Prostate gland (tissue), 2 donors: ENCODE measurements around the gene ANKMY2. TPM values are rescaled to one million over a fixed set of nuclear protein-coding genes. Genes with fewer than 3 reads are reported as not detected.

Experiments used
- DNase-seq: peaks from one replicate; pipeline ENCODE4 v3.0.0-alpha.2; 2019; ENCODE audit warnings: low spot score
- H3K27ac ChIP-seq, 2 donors: fragments of 200-600 bp; sonication (generic); 2 replicates each; pipeline ENCODE4 v1.5.1; 2017 to 2019
- H3K27me3 ChIP-seq: fragments of 200-600 bp; sonication (generic); replicated peaks from 2 replicates; pipeline ENCODE4 v1.5.1; 2019; ENCODE audit not compliant: insufficient read depth
- H3K36me3 ChIP-seq, 2 donors: fragments of 200-600 bp; sonication (generic); 1 replicate in 1 of 2; 2 replicates in 1 of 2; pipeline versions ENCODE4 v1.5.1 to v1.8.1; 2017 to 2019
- H3K4me1 ChIP-seq: fragments of 200-600 bp; sonication (generic); replicated peaks from 2 replicates; pipeline ENCODE4 v1.5.1; 2019
- H3K4me3 ChIP-seq, 2 donors: fragments of 200-600 bp; sonication (generic); 2 replicates each; pipeline ENCODE4 v1.5.1; 2017 to 2019
- H3K9me3 ChIP-seq: fragments of 200-600 bp; sonication (generic); 2 replicates; pipeline ENCODE4 v1.5.1; 2017
- CTCF ChIP-seq, 4 experiments: fragments of 200-600 bp in 2 of 4; fragments of 450-650 bp in 2 of 4; sonication (generic) in 2 of 4; IDR thresholded peaks; 1 replicate in 3 of 4; 2 replicates in 1 of 4; pipeline ENCODE4 v1.5.1; 2016 to 2019; ENCODE audit warnings: antibody characterized with exemption in 4 of 4, mild to moderate bottlenecking in 2 of 4, moderate library complexity in 2 of 4
- POLR2A ChIP-seq: fragments of 450-650 bp; IDR thresholded peaks from one replicate; pipeline ENCODE4 v1.6.1; 2016; ENCODE audit warnings: antibody characterized with exemption, mild to moderate bottlenecking
- POLR2AphosphoS5 ChIP-seq: sonication (generic); formaldehyde crosslinking; IDR thresholded peaks from one replicate; pipeline ENCODE4 v1.6.1; 2017; ENCODE audit warnings: antibody characterized with exemption
- WGBS: methylation state at CpG from one replicate; pipeline ENCODE4 v1.1.5; 2018; 5-methylcytosine and 5-hydroxymethylcytosine counted together
- intact Hi-C: fragments of 100-400 bp; cut with DNase I; formaldehyde crosslinking; loops from one replicate; pipeline ENCODE4 v1.14.2; 2022
- total RNA-seq, 2 donors: library from RNA; depleted of rRNA; stranded (reverse); fragments of >200 nt; gene quantifications; one replicate each; pipeline ENCODE4 v1.1.0, GENCODE V29; 2016

ANKMY2 gene
- total RNA-seq, 2 donors from 2014 or later: 15.5 to 16.4 TPM

- H3K9me3 ChIP-seq: no peaks in the 10 kb centered on the region
- no peaks in the 10 kb centered on the region for H3K36me3 ChIP-seq
- H3K27me3 ChIP-seq: no peaks in the 10 kb centered on the region
- TF ChIP-seq POLR2A (no peak), POLR2AphosphoS5 (no peak), CTCF (IDR thresholded peaks at IDR 0.05) (no peak)
- WGBS: 38% methylated on average over 2 of the region's 2 CpGs
- H3K4me3 ChIP-seq: no peak overlapping the region
- no peak overlapping the region for H3K27ac ChIP-seq
- H3K4me1 ChIP-seq: no peaks in the 10 kb centered on the region
- no peak for DNase-seq
- intact Hi-C loops: no loop called here
These were observed 18.3 kb downstream of the ANKMY2 start for GRCh38 chr7:16627236-16627635.

DNA sequence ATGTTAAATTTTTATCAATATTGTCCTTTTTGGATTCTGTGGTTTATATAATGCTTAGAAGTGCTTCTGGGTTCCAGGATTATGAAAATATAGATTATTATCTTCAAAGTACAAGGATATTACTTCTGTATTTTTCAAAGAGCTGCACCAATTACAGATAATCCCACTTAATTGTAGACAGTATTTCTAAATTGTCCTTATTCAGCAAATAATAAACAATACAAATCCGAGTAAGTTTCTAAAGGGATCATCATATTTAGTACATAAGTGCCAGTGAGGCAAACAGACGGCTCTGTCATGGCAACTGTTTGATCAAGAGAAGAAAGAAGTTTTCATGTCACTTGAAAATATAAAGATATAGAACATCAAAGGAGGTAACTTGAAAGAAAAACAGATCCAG is 19.2 kb downstream of the ANKMY2 start:
- Histone ChIP-seq H3K36me3 (no peaks in the 10 kb centered on the region), H3K4me1 (no peaks in the 10 kb centered on the region), H3K27me3 (no peaks in the 10 kb centered on the region), H3K4me3 (no peak overlapping the region), H3K9me3 (no peaks in the 10 kb centered on the region), H3K27ac (no peak overlapping the region)
- 40% methylated on average over 2 of the region's 2 CpGs for WGBS
- no peak for DNase-seq
- intact Hi-C loops: no loop called here
- no peak for TF ChIP-seq CTCF (IDR thresholded peaks at IDR 0.05)
- TF ChIP-seq POLR2A: no peak
- TF ChIP-seq POLR2AphosphoS5: no peak

- intact Hi-C loops: no loop called here
- WGBS: 92% methylated on average over 2 of the region's 2 CpGs
- Histone ChIP-seq H3K9me3 (no peaks in the 10 kb centered on the region), H3K36me3 (no peaks in the 10 kb centered on the region), H3K27ac (no peak overlapping the region), H3K4me3 (no peak overlapping the region), H3K4me1 (no peaks in the 10 kb centered on the region), H3K27me3 (no peaks in the 10 kb centered on the region)
- no peak for TF ChIP-seq CTCF (IDR thresholded peaks at IDR 0.05)
- TF ChIP-seq POLR2A: no peak
- no peak for DNase-seq
These were observed 25.6 kb downstream of the ANKMY2 start for GRCh38 chr7:16619979-16620408.

DNA sequence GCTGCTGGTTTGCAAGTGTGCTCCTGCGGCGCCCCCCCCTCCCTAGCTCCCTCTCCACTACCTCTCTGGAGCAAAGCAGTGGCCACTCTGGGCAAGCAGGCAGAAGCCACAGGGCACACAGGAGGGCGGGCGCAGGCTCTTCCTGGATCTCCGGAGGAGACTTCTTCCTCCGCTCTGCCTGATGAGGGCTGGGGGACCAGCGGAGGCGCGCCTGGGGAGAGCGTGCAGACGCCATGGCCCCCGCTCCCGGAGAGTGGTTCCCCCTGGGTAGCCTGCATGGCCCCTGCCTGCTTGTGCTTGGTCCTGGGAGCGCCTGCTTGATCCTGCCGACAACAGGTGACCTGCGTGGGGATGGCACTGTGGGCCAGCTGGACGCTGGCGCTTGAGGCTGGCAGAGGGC is 29.0 kb downstream of the ANKMY2 start:
- no peak overlapping the region for H3K27ac ChIP-seq
- WGBS: 93% methylated on average over 17 of the region's 18 CpGs
- no peaks in the 10 kb centered on the region for H3K27me3 ChIP-seq
- intact Hi-C loops: no loop called here
- H3K36me3 ChIP-seq: no peaks in the 10 kb centered on the region
- no peak for DNase-seq
- no peak for TF ChIP-seq CTCF (IDR thresholded peaks at IDR 0.05)
- no peak for TF ChIP-seq POLR2AphosphoS5
- no peak for TF ChIP-seq POLR2A
- H3K4me3 ChIP-seq: no peak overlapping the region
- no peaks in the 10 kb centered on the region for H3K9me3 ChIP-seq
- no peaks in the 10 kb centered on the region for H3K4me1 ChIP-seq

DNA sequence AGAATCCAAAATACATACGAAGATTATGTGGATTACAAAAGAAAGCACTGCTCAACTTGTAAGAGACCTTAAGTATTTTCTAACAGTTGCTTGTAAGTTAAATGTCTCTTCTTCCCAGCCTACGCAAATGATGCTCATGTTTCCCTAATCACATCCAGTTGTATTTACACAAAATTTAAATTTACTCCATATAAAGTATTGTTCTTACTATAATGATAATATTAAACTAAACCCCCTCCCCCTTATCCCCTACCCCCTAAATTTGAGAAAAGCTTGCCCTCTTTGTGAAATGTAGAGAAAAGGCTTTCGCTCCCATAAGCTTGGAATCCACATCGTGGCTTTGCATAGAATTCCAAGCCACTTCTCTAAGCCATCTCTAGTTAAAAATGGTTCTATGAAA is 29.4 kb downstream of the ANKMY2 start:
- Histone ChIP-seq H3K27me3 (no peaks in the 10 kb centered on the region), H3K4me3 (no peak overlapping the region), H3K27ac (no peak overlapping the region), H3K9me3 (no peaks in the 10 kb centered on the region), H3K36me3 (no peaks in the 10 kb centered on the region), H3K4me1 (no peaks in the 10 kb centered on the region)
- TF ChIP-seq POLR2A (no peak), CTCF (IDR thresholded peaks at IDR 0.05) (no peak), POLR2AphosphoS5 (no peak)
- 65% methylated on average over 4 of the region's 4 CpGs for WGBS
- intact Hi-C loops: no loop called here
- no peak for DNase-seq
